ENCODE measurements around the gene TPSAB1. TPM values are rescaled to one million over a fixed set of nuclear protein-coding genes. Genes with fewer than 3 reads are reported as not detected.
"Not testable (repeated sequence)": the region's sequence is repeated elsewhere in the genome, so short reads cannot be mapped to it uniquely, and the experiment has no call there.

The TPSAB1 gene
- total RNA-seq, 1 donor from 2014 or later = not detected

DNA sequence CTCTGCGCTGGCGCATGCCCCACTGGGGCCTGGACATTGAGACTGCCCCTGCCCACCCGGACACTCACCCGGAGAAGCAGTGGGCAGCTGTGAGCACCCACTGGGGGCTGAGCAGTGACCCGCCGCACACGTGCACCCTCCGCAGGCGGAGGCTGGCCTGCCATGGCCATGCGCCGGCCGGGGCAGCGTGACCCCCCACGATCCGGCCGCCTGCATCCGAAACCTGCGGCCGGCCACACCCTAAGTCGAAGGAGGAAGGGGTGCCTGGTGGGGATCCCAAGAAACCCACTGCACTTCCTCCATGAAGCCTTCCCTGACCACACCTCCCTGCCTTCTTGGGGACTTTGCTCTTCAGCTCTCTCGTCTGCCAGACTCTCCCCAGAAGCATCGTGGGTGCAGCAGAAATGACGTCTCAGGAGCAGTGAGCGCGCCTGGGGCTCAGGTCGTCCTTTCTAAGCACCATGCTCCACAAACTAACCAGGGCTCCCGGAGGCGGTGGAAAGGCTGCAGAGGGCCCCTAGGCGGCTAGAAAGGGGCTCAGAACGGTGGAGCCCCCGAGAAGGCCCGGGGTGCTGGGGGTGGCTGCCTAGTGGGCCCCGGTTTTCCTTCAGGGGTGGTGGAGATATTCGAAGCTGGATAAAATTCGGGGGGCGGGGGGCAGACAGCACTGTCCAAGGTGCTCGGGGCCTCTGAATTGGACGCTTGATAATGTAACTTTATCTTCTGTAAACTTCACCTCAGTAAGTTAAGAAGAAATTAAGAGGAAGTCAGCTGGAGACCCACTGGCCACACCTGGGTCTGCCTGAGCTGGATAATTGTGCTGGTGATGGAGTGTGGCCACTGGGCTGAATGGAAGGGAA, 16.9 kb upstream of the TPSAB1 start:
- intact Hi-C loops (cut with micrococcal nuclease) = no loop called here

DNA sequence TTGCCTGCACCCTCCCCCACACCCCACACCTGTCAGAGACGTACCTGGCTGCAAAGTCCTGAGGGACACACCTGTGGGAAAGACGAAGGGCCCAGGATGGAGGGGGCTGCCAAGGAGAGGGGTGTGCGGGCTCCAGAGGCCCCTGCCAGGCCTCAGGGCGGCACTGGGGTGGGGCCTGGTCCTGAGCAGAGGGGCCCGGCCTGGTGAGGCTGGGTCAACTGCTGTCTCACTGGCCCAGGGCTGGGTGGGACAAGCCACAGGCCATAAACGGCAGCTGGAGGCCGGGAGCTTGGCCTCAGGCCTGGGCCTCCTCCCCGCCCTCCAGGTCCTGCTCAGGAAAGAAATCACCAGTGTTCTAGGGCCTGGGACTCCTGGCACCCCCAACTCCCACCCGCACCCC, 15.9 kb upstream of the TPSAB1 start:
- intact Hi-C loops (cut with micrococcal nuclease) = no loop called here

DNA sequence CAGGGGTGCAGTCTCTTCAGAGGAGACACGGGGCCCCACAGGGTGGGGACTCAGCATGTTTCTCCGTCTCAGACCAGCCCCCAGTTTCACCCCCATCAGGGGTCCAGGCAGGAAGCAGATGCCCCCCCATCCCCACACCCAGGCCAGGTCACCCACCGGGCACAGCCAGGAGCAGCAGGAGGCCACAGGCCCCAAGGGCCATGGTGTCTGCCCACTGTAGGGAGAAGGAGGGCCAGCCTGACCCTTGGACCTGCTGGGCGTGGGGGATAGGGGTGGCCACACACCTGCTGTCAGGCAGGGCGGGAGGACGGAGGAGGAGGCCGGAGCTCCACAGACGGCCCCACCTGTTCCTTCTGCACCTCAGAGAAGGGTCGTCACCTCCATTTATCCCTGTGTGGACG, 15.5 kb upstream of the TPSAB1 start, which contains the start of gene TPSG1:
Gene TPSG1, minus strand, starts transcription at position 218 of the 401 bp plus-strand sequence. Its CDS starts 16 bp downstream, at position 202.
- intact Hi-C loops (cut with micrococcal nuclease) = no loop called here

DNA sequence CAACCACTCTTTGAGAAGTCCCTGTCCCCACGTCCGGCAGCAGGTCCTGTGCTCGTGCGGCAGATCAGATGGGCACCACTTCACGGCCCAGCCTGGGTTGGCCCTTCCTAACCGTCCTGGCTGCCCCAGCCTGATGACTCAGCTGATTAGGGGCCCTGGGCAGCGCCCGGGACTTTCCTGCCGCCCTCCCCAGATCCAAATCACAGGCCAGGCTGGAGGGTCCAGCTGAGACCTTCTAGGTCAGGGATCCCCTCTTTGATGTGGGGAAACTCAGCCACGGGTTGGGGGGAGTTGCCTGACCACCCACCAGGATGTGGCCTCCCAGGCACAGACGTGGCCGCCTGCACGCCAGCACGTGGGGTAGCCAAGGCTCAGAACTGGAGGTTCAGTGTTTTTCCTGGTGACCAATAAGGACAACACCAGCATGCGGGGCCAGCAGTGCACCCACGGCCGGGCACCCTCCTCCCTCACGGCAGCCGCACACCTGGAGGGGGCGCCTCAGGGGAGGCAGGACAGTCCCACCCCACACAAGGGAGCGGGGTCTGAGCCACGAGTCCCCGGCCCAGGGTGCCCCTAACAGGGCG, 14.7 kb upstream of the TPSAB1 start:
- intact Hi-C loops (cut with micrococcal nuclease) = not testable (repeated sequence)

DNA sequence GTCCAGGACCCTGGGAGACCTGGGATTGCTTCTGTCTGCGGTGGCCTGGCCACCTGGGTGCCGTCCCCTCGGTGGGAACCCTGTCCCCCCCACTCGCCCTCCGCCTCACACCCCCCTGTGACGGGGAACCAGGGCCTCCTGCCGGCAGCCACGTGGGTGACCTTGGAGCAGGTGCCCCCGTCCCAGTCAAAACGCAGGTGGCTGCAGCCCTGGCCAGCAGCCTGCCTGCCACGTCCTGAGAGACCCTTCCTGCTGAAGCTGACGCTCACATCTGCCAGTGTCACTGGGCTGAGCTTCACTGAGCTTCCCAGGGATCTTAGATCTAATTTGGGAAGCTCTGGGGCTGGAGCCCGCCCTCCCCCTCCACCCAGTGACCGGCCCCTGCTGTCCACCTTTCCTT, 13.8 kb upstream of the TPSAB1 start:
- intact Hi-C loops (cut with micrococcal nuclease) = not testable (repeated sequence)

DNA sequence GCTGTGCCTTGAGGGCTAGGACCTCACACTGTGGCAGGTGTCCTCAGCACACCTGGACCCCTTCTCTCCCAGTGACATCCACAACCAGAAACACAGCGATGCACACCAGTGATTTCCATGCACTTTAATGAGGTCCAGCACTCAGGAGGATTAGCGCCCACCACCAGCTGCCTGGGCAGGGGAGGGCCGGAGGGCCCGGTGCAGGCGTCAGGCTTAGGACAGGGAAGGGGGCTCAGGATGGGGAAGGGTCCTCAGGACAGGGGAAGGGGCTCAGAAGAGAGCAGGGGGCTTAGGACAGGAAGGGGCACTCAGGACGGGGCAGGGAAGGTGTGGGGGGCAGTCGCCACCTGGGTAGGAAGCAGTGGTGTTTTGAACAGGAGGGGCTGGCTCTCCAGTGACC, 12.3 kb upstream of the TPSAB1 start:
- intact Hi-C loops (cut with micrococcal nuclease) = not testable (repeated sequence)

DNA sequence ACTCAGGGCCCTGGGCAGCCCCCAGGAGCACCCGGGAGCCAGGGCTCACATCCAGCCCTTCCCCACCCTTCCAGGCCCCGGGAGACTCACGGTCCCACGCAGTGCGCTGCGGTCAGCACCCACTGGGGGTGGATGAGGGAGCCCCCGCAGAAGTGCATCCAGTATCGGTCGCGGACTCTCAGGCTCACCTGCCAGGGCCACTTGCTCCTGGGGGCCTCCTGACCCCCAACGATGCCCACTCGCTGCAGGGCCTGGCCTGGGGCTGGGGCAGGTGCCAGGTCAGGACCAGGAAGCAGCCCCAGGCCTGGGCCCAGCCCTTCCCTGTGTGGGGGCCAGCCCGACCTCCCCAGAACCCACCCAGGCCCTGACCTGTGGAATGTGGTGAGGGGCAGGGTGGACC, 11.0 kb upstream of the TPSAB1 start:
- intact Hi-C loops (cut with micrococcal nuclease) = not testable (repeated sequence)

DNA sequence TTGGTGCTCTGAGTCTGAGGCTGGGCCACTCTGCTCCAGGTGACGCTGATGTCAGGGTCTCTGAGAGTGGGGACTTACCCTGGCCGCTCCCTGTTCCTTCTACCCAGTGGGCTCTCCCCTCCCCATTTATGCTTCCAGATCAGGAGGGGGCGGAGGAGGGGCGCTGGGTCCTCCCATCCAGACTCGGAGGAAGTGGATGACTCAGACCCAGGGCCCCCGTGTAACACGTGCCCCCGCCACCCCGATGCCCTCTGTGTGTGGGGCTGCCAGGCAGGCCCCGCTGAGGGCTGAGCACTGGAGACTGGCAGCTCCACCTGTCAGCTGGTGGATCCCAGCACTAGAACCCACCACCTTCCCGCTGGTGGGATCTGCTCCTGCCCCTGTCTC, 10.4 kb upstream of the TPSAB1 start, which contains the start of gene TPSB2:
Gene TPSB2, minus strand, starts transcription at position 101 of the 387 bp plus-strand sequence. CDS start 233 bp downstream, outside the sequence.
- intact Hi-C loops (cut with micrococcal nuclease) = not testable (repeated sequence)

DNA sequence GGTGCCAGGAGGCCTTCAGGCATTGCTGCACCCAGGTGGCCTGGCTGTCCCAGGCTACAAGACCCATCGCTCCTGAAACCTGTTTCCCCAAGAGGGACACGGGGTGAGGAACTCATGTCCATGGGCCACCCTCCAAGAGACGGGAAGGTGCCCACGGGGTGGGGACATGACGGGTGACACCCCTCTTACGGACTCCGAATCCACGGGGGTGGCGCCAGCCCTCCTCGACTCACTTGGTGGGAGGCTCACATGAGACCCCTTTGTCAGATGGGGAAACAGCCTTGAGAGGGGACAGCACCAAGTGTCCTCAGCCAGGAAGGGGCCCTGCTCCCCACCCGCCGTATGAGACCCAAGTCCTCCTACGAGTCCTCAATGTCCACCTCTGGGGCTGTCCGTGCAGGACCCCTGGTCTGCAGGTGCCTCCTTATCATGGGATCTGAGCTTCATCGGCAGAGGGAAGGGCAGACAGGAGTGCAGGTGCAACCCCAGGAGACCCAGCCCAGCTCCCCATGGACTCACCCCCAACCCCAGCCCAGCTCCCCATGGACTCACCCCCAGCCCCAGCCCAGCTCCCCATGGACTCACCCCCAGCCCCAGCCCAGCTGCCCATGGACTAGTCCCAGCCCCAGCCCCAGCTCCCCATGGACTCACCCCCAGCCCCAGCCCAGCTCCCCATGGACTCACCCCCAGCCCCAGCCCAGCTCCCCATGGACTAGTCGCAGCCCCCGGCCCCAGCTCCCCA, 9.9 kb upstream of the TPSAB1 start:
- intact Hi-C loops (cut with micrococcal nuclease) = not testable (repeated sequence)

DNA sequence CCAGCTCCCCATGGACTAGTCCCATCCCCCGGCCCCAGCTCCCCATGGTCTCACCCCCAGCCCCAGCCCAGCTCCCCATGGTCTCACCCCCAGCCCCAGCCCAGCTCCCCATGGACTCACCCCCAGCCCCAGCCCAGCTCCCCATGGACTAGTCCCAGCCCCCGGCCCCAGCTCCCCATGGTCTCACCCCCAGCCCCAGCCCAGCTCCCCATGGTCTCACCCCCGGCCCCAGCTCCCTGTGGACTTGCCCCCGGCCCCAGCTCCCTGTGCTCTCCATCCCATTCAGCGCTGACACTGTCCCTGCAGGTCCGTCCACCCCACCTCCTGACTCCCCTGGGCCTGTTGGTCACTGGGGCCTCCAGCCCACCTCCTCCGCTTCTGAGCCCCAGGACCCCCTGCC, 9.2 kb upstream of the TPSAB1 start:
- intact Hi-C loops (cut with micrococcal nuclease) = not testable (repeated sequence)

DNA sequence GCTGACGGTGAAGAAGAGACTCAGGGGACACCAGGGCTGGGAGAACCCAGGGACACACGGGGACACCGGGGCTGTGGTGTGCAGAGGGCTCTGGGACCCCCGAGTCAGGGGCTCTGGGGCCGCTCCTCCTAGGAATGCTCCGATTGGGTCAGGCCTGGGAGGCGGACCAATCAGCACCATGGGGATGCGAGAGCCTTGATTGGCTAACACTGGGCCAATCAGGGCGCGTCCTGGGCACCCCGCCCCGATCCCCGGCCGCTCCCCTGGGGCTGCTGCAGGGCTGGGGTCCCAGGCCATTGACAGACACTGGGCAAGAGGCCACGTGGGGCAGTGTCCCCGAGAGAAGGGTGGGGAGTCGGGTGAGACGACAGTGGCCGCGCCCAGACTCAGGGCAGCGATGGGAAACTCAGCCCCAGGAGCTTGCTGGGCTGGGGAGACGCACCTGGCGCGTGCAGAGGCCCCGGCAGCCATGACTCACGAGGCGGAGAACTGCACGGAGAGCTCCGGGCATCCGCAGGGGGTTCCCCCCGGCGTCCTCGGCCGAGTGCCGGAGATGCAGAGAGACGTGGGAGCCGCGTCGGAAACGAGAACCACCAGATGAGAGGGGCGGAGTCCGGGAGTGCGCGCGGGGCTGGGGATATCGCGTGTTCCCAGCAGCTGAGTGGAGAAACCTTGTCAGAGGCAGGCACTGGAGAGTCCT, 8.3 kb upstream of the TPSAB1 start:
- intact Hi-C loops (cut with micrococcal nuclease) = not testable (repeated sequence)

DNA sequence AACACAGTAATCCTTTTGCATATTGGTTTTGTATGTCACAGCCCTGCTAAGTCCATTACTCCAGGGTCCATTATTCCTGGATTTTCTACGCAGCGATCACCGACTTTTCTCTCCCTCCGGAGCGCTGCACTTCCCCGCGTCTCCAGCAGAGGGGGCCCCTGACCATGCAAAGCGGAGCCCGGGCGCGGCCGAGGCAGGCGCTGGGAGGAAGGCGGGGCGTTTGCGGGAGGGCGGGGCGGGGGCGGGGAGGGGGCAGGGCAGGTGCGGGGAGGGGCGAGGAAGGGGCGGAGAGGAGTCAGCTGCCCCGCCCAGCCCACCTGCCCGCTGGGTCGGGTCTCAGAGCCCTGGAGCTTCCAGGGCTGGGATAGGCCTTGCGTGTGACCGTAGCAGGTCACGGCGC, 3.8 kb upstream of the TPSAB1 start:
- intact Hi-C loops (cut with micrococcal nuclease) = not testable (repeated sequence)

DNA sequence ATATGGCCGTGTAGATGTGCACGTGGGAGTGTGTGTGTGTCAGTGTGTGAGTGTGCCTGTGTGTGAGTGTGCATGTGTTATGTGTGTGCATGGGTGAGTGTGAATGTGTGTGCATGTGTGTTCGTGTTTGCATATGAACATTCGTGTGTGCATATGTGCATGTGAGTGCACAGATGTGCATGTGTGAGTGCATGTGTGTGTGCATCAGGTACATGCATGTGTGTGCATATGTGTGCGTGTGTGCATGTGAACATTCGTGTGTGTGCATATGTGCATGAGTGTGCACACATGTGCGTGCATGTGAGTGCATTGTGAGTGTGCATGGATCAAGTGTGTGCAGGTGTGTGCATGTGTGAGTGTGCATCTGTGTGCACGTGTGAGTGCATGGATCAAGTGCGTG, 2.5 kb upstream of the TPSAB1 start:
- intact Hi-C loops (cut with micrococcal nuclease) = no loop called here

DNA sequence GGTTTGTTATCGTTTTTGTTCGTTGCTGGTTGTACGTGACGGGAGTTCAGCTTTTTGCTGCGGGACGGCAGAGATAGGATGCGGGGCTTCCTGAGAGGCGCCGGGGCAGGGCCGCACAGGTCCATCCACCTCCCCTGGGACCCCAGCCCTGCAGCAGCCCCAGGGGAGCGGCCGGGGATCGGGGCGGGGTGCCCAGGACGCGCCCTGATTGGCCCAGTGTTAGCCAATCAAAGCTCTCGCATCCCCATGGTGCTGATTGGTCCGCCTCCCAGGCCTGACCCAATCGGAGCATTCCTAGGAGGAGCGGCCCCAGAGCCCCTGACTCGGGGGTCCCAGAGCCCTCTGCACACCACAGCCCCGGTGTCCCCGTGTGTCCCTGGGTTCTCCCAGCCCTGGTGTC, 1.6 kb upstream of the TPSAB1 start:
- intact Hi-C loops (cut with micrococcal nuclease) = not testable (repeated sequence)

DNA sequence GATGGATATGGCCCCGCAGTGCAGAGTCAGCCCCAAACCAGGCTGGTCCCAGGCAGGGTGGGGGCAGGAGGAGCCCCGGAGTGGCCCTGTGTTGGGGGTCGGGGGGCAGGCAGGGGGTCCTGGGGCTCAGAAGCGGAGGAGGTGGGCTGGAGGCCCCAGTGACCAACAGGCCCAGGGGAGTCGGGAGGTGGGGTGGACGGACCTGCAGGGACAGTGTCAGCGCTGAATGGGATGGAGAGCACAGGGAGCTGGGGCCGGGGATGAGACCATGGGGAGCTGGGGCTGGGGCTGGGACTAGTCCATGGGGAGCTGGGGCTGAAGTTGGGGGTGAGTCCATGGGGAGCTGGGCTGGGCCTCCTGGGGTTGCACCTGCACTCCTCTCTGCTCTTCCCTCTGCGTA, 930 bp upstream of the TPSAB1 start:
- intact Hi-C loops (cut with micrococcal nuclease) = not testable (repeated sequence)

DNA sequence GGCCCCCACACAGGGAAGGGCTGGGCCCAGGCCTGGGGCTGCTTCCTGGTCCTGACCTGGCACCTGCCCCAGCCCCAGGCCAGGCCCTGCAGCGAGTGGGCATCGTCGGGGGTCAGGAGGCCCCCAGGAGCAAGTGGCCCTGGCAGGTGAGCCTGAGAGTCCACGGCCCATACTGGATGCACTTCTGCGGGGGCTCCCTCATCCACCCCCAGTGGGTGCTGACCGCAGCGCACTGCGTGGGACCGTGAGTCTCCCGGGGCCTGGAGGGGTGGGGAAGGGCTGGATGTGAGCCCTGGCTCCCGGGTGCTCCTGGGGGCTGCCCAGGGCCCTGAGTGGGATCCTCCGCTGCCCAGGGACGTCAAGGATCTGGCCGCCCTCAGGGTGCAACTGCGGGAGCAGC, 576 bp downstream of the TPSAB1 start:
- intact Hi-C loops (cut with micrococcal nuclease) = not testable (repeated sequence)

DNA sequence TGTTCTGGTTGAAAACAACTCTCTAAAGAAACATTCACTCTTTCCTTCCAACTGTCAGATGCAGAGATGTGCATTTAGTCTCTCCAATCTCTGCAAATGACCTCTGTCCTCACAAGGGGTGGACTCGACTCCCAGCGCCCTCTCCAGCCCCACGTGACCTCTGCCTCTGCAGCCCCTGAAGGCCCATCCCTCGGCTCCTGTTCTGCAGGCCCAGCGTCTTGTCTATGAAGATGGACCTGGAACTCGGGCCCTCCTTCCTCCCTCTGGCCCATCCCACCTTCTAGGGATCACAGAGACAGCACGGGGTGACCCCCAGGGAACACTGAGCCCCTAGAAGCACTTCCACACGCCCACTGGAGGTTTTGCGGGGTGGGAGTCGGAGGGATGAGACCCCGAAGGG, 2.9 kb downstream of the TPSAB1 start:
- intact Hi-C loops (cut with micrococcal nuclease) = not testable (repeated sequence)

DNA sequence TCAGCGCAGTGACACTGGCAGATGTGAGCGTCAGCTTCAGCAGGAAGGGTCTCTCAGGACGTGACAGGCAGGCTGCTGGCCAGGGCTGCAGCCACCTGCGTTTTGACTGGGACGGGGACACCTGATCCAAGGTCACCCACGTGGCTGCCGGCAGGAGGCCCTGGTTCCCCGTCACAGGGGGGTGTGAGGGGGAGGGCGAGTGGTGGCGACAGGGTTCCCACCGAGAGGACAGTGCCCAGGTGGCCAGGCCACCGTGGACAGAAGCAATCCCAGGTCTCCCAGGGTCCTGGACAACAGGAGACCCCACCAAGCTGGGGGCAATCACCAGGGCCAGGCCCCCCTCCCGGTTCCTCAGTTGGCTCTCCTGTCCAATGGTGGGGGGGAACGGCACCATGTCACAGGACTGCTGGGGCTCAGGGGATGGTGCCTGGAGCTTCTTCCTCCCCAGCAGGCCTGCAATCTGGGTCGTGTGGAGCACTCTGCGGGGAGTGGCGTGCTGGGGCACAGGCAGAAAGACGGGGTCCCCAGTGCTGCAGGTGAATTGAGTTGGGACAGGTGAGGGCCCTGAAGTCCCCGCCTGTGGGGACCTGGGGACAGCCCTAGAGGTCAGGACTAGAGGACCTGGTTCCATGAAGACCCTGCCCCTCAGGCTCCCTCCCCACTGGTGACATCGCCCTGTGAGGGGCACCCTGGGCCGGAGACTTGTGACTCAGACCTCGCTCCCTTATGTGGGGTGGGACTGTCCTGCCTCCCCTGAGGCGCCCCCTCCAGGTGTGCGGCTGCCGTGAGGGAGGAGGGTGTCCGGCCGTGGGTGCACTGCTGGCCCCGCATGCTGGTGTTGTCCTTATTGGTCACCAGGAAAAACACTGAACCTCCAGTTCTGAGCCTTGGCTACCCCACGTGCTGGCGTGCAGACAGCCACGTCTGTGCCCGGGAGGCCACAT, 3.7 kb downstream of the TPSAB1 start:
- intact Hi-C loops (cut with micrococcal nuclease) = not testable (repeated sequence)

DNA sequence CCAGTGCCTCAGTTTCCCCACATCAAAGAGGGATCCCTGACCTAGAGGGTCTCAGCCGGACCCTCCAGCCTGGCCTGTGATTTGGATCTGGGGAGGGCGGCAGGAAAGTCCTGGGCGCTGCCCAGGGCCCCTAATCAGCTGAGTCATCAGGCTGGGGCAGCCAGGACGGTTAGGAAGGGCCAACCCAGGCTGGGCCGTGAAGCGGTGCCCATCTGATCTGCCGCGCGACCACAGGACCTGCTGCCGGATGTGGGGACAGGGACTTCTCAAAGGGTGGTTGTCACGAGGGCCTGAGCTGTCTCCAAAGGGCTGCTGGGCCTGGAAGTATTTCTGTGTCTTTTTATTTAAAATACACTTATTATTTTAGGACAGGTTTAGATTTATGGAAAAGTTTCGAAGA, 4.4 kb downstream of the TPSAB1 start:
- intact Hi-C loops (cut with micrococcal nuclease) = no loop called here

DNA sequence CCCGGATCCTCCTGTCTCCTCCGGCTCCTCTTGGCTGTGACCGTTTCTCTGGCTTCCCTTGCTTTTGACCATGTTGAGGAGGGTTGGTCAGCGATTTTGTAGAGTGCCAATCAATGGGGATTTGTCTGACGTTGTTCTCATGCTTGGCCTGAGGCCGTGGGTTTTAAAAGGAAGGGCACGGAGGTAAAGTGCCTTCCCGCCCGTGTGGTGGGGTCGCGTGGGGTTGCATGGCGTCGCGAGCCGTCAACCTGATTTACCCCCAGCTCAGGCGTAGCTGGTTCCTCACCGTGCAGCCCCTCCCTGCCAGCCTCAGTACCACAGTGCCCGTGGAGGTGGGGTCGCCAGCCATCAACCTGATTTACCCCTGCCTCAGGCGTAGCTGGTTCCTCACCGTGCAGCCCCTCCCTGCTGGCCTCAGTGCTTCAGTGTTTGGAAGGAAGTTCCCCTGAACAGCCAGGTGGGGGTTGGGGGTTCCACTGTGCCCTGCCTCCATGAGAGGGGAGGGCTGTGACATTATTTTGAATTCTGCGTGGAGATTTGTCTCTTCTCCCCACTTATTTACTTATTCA, 5.0 kb downstream of the TPSAB1 start:
- intact Hi-C loops (cut with micrococcal nuclease) = no loop called here
